Measurements from ENCODE around the gene BIRC7. TPM values are rescaled to one million over a fixed set of nuclear protein-coding genes. Genes with fewer than 3 reads are reported as not detected.
"Not testable (repeated sequence)": the region's sequence is repeated elsewhere in the genome, so short reads cannot be mapped to it uniquely, and the experiment has no call there.

BIRC7 gene
- total RNA-seq, 2 donors from 2014 or later, result 0.94 TPM; not detected in 1

DNA sequence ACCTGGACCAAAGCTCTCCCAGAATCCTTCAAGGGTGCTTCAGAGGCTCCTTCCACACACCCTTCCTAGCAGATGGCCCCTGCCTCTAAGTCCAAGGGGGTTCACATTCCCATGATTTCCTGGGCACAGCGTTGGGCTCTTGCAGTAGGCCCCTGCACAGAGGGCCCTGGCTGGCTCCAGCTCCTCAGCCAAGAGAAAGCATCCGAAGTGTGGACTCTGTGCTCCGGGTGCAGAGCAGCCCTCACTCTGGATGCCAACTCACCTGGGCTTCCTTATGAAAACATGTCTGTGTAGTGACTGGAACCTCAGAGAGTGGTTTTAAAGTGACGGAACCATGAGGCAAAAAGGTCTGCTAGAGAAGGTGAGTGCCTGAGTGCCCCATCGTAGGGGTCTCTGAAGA lies 31.3 kb upstream of the BIRC7 start:
- DNase-seq, result no peak
- intact Hi-C loops (cut with DNase I), result no loop called here
- no peak for ATAC-seq

DNA sequence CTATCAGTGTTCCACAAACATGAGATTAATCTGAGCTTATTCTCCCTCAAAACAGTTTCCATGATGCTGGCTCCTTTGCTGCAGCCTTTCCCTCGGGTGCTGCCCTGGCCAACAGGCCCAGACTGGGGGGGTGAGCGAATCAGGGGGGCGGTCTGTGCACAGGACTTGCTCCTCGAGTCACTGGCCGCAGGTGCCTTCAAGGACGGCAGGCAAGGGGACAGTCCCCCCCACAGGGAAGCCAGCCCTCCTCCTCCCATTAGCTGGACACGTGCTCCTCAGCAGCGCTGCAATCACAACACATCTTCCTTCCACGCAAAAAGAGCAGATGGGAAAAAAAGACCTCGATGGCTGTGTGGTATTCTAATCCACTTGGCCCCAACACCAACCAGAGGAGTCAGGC lies 29.8 kb upstream of the BIRC7 start:
- intact Hi-C loops (cut with DNase I), result no loop called here
- ATAC-seq, result no peak
- no peak for DNase-seq

DNA sequence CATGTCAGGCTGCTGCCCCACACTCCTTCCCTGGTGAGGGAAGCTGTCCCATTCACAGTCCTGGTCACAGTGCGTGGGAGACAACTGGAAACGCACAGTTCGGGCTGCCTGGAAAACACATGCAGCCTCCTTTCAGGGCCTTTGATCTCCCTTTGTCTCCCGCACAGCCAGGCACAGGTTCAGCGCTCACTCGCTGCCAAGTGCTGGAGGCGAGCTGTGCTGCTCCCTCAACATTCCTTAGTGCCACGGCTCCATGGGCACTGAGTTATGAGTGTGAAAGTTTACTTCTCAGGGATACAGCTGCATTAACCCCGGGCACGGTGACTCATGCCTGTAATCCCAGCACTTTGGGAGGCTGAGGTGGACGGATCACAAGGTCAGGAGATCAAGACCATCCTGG lies 28.8 kb upstream of the BIRC7 start:
- intact Hi-C loops (cut with DNase I), result no loop called here
- DNase-seq (no peak), ATAC-seq (no peak)

DNA sequence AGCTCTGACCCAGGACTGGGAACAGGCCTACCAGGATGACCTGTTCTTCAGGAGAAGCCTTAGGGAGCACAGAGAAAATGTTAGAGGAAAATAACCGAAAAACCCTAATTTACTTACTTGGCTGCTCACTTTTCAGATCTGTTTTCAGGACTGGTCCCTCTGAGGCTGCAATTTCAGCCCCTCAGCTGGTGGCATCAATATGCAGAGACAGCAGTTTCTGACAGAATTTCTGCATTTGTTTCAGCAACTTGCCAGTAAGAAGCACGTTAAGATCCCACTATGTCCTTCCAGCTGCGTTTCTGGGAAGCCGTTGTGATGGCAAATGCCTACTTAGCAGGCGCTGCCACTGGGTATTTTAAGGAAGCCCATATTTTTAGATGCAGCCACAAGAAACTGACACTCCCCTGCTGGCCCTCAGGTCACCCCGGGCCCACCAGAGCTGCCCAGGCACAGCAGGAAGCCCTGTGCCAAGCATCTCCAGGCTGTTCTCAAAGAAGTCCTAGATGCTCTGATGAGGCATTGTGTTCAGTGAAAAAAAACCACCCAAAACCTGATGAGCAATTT lies 27.3 kb upstream of the BIRC7 start:
- no peak for ATAC-seq
- intact Hi-C loops (cut with DNase I), result no loop called here
- DNase-seq, result no peak

DNA sequence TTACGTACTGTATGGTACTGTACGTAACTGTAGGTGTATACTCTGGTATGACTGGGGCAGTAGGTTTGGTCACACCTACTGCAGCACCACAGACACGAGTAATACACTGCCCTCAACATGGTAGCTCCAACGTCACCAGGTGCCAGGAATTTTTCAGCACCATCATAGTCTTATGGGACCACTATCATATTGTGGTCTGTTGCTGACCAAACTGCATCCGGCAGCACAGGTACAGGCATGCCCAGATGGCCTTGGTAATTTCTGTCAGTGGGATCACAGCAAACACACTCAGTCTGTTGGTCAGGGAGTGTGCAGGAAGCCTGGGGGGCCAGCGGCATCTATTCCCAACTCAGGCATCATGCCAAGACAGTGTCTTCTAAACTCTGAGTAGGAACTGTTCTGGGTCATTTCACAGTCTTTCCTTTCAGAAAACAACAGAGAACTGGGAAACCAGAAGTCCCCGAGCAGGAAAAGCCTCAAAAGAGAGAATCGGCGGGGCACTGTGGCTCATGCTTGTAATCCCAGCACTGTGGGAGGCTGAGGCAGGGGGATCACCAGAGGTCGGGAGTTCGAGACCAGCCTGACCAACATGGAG lies 25.6 kb upstream of the BIRC7 start:
- DNase-seq (no peak), ATAC-seq (no peak)
- intact Hi-C loops (cut with DNase I), result no loop called here

DNA sequence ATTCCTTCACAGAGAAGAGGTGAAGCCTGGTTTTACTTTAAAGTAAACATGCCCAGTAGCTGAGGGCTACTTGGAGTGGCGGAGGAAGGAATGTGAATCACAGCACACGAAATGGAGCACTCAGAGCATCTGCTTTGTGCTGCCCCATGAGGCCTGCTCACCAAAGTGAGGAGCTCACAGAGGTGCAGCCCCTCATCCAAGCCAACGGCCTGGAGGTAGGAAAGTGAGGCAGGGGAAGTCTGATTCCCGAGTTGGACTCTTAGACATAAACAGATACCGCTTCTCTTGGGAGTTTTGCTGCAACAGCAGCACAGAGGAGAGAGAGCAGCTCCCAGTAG lies 23.3 kb upstream of the BIRC7 start:
- intact Hi-C loops (cut with DNase I), result no loop called here
- DNase-seq, result no peak
- ATAC-seq, result no peak

DNA sequence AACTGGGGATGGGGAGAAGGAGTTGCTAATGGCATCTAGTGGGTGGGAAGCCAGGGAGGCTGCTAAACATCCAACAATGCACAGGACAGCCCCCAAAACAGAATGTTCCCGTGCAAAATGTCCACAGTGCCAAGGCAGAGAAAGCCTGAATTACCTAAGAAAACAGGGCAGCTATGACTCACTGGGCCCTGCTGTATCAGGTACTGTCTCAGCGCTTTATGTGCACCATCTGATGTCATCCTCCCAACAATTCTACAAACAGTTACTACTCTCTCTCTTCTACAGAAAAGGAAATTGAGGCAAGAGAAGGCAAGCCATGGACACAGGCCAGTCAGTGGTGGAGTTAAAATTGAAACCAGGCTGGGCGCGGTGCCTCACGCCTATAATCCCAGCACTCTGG lies 22.9 kb upstream of the BIRC7 start:
- ATAC-seq, result no peak
- DNase-seq, result no peak
- intact Hi-C loops (cut with DNase I), result no loop called here

DNA sequence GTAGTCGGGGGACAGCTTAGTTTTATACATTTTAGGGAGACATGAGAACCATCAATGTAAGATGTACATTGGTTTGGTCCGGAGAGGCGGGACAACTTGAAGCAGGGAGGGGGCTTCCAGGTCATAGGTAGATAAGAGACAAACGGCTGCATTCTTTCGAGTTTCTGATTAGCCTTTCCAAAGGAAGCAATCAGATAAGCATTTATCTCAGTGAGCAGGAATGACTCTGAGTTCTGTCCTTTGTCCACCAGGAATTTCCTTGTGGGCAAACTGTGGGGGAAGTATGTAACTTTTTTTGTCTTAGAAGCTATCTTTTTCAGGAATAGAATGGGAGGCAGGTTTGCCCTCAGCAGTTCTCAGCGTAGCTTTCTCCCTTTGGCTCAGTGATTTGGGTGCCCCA lies 21.2 kb upstream of the BIRC7 start:
- intact Hi-C loops (cut with DNase I), result no loop called here
- DNase-seq (no peak), ATAC-seq (no peak)

DNA sequence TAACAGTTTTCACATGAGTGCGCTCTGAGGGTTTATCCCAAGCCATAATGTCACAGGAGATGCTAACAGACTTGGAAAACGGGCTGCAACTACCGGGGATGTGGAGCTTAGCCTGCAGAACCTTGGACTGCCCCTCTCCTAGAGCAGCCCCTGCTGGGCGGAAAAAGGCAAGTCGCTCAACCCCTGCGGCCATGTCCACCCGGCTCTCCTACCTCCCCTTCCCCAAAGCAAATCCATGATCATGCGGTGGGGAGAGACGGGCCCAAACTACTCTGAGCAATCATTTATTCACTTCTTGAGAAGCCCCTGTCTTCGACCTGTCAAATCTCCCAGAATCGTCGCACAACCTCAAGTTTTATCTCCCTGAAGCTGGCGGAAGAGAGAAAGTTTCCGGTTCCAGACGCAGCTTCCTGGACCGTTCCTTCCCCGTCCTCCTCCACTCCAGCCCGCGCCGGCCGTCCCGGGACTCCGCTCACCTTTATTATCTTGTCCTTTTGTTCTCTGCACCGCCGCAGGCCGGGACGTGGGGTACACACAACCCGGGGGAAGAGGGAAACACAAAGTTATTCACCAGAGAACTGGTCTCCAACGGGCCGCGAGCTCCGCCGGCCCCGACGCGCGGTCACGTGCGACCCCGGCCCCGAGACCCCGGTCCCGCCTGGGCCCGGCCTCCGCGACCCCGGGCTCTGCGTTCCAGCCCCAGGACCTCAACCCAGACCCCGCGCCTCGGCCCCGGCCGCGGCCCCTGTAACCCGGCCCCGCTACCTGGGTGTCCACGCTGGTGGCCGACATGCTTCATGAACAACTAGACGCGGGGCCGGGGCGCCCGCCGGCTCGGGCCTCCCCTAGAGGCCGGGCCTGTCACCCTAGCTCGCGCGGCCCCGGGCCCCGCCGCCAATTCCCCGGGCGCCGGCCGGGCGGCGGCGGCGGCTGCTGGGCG lies 20.3 kb upstream of the BIRC7 start:
- DNase-seq (no peak), ATAC-seq (peak in 1 of 2 donors; percentile 8)
- intact Hi-C loops (cut with DNase I), result no loop called here

DNA sequence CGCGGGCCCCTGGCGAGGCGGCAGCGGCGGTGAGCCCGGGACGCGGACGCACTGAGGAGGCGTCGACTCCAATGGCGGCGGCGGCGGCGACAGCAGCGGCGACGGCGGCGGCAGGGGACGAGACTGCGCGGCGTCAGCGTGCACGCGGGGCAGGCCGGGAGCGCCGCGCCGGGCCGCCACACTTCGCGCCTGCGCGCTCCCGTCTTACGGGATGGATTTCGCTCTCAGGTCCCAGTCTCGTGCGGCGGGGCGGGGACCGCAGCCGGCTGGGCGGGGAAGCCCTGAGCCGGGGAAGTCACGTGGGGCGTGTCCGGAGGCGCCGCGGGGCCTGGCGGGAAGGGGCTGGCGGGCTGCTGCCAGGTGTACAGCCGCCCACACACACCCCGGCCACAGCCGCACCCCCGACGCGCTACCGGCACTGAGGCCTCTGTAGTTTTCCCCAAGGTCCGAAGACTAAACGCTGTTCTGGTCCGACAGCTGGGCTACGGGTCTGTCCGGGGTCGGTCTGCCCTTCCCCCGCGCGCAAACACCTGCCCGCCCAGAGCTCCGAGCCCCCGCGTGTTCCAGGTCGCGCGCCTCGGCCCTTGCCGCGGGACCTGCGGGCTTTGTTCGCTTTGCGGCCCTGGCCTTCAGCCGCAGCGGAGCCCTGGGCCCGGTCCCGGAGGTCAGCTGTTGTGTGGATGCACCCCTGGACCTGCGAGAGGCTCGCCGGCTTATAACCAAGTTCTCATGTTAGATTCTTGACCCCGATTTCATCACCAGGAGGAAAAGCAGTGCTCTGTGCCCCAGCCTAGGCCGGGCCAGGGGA lies 19.5 kb upstream of the BIRC7 start, which contains the start of gene YTHDF1:
Gene YTHDF1 (minus strand): TSS at position 91 of the 808 bp plus-strand sequence. CDS start 239 bp downstream, outside the sequence.
- ATAC-seq (peak; percentile 97 to 99), DNase-seq (peak; percentile 97)
- intact Hi-C loops (cut with DNase I), result no loop called here

DNA sequence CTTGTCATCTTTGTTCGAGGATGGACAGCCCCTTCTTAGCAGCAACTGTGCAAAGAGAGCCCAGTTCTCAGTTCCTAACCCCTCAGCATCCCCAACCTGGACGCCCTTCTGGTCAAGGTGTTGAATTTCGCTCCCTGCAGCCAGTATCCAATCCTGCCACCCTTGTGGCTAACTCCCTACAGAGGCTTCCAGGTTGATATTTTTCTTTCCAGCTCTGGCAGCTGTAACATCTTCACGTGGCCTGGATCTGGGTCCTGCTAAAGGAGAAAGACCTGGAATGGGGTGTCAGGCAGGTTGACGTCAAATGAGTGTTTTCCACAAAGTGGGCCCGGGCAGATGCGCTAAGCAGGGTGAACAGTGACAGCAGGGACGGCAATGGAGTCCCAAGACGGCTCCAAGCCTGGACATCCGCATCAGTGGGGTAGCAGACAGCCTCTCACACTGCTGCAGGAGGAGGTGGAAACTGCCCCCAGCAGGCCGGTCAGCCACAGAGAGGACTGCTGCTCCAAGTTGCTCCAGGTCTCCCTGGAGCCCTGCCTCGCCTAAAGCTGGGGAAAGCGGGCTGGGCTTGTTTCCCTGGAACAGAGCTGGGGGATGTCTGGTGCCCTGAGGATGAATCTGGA lies 18.7 kb upstream of the BIRC7 start:
- ATAC-seq, result no peak
- intact Hi-C loops (cut with DNase I), result no loop called here

DNA sequence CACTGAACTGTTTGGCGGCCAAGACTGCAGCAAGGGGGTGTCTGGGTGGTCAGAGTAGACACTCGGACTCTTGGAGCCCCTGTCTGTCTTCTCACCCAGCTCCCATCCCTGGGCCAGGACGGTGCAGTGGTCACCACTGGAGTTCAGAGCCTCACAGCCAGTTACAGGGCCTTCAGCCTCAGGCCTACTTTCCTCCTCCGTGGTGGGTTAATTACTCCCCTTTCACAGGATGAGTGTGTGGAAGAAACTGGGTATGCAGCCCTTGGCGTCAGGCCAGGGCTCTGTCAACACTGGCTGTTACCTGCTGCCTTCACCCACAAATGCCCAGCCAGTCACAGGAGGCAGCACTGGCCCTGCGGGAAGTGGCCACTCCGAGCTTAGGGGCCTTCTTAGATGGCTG lies 18.0 kb upstream of the BIRC7 start:
- ATAC-seq (no peak), DNase-seq (no peak)
- intact Hi-C loops (cut with DNase I), result no loop called here

More for the DNA sequence above, 18.7 kb upstream of the BIRC7 start:
- DNase-seq, result no peak

DNA sequence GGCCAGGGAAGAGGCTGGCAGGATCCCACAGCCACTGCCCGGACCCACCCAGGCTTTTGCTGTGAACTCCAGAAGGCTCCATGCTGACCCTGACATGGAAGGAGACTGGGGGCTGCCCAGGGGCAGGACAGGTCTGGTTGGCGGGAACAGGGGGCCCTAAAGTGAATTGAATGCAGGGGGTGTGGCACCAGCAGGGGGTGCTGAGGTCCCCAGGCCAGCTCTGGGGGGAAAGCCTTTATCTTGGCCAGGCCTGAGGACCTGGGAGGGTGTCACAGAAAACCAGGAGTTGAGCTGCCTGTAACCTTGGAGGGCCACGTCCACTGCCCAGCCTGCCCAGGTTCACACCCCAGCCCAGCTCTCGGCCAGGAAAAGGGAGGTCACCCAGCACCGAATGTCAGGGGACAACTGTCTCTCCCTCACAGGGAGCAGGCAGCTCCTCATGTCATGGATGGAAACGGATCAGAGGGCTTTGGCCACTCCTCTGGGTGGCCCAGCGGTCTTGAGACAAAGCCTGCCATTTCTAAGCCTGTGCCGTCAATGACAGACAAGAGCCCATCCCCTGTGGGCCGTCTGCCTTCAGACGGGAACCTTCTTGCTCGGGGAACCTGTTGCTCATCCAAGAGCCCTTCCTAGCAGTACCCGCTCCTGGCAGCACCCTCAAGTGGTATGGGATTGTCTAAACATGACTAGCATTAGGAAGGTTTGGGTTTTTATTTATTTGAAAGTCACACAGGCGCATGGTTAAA lies 16.8 kb upstream of the BIRC7 start:
- intact Hi-C loops (cut with DNase I), result no loop called here
- ATAC-seq, result no peak
- no peak for DNase-seq

DNA sequence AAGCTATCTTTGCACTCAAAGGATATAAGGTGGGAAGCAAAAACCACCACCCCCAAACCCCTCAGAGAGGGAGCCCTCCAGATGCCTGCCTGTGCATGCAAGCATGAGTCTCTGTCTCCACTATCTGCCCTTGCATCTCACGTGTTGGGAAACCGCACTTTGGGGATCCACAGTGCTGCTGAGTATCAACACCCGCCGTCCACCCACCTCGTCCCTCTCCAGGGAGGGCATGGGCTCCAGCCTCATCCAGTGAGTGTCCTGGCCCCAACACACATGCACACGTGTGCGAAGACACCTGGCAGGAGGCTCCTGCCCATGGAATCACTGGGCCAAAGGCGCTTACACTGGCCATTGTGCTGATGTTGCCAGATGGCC lies 16.3 kb upstream of the BIRC7 start:
- intact Hi-C loops (cut with DNase I), result no loop called here
- no peak for DNase-seq

DNA sequence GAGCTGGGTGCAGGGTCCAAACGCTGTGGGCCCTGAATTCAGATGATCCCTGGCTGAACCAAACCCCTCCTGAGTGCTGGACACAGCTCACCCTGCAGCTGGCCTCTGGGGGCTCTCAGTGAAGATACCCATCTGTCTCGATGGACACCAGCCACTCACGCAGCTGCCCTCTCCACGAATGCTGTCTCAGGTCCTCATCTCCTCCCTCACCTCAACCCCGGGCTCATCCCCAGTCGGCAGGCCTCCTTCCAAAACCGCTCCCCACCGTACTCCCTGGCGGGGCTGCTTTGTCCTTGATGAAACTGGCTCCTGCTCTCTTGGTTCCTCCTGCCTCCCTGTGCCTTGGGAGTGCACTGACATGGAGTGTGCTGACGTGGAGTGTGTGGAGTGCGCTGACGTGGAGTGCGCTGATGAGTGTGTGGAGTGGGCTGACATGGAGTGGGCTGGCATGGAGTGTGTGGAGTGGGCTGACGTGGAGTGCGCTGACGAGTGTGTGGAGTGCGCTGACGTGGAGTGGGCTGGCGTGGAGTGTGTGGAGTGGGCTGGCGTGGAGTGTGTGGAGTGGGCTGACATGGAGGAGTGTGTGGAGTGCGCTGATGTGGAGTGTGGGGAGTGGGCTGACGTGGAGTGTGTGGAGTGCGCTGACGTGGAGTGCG lies 15.7 kb upstream of the BIRC7 start:
- DNase-seq, result no peak
- intact Hi-C loops (cut with DNase I), result no loop called here
- ATAC-seq, result no peak

More for the DNA sequence above, 16.3 kb upstream of the BIRC7 start:
- ATAC-seq, result no peak

DNA sequence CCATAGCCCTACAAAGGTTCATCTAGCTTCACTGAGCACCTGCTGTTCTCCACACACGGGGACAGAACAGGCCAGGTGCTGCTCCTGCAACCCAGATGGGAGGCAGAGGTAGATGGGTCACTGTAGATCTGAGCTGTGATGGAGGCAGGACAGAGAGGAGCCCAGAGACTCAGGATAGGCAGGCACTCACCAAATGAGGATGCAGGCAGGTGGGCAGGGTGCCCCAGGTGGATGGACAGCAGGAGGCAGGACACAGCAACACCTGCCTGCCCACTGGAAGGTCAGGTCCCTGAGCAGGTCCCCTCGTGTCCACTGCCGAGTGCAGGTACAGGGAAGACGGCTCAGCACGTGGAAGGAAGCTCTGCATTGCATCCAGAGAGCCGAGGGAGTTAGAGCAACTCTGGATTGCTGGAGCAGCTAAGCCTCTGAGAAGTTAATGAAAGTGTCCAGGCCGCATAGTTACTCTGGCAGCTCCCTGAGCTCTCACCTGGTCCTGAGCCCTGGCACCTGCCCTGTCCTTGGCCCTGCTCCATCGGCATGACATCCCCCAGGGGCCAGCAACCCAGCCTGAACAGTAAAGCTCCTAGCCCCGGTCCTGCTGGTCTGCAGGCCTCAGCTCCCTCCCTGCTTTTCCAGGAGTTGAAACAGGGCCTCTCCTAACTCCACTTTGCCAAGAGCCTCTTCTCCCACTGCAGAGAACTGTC lies 14.9 kb upstream of the BIRC7 start:
- no peak for ATAC-seq
- intact Hi-C loops (cut with DNase I), result no loop called here
- no peak for DNase-seq

DNA sequence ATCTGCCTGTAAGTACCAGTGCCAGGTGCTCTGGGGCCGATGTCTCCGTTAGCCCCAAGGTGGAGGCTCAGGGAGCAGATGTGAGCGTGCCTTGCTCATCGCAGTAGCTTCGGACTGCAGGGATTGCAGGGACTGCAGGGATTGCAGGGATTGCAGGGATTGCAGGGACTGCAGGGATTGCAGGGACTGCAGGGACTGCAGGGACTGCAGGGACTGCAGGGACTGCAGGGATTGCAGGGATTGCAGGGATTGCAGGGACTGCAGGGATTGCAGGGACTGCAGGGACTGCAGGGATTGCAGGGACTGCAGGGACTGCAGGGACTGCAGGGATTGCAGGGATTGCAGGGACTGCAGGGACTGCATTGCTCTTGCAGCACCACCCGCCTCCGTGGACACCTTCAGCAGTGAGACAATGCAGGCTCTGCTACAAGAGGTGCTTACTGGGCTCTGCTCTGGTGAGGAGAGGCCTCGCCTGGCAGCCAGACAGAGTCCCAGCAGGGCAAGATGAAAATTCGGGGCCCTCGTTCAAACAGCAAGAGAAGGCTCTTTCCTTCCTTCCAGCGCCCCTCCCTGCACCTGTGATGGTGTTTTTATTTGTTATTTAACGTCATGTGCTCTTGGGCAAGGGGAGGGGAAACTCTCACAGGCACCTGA lies 14.2 kb upstream of the BIRC7 start:
- ATAC-seq; DNase-seq; intact Hi-C loops (cut with DNase I): not testable (repeated sequence)

Measured in left cardiac atrium (tissue), 4 donors.